Measurements from ENCODE around the gene ZPLD1.

Gene ZPLD1

DNA sequence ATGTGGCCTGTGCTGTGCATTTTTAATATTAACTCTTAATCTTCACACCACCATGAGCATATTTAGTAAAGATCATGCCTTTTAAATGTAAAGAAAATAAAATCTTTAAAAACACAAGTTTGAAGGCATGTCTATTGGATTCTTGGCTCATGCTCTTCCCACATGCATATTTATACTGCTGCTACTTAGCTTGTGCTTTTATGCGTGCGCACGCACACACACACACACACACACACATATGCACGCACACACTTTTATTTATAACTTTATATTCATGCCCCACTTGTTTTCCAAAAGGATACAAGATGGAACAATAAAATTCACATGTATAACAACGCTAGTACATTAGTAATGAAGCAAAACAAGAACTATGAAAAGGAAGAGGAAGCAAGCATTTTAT is 36.1 kb upstream of the ZPLD1 start:
- Histone ChIP-seq H3K4me2 (ENCODE audit: low read depth, low read length, poor library complexity, severe bottlenecking) (no peak overlapping the region), H4K20me1 (ENCODE audit: insufficient read depth, low read length, poor library complexity, severe bottlenecking) (no peaks in the 10 kb centered on the region), H2AFZ (ENCODE audit: low read length) (no peak overlapping the region), H3K79me2 (ENCODE audit: insufficient read depth, low read length) (no peaks in the 10 kb centered on the region), H3K9me2 (replicated peaks; ENCODE audit: low read depth, low read length) (no peaks in the 10 kb centered on the region), H3K9ac (ENCODE audit: low read depth, low read length, poor library complexity, severe bottlenecking) (no peak overlapping the region), H3K4me3 (ENCODE audit: low read length, poor library complexity, severe bottlenecking) (no peak overlapping the region), H3K27me3 (ENCODE audit: insufficient read depth, low read length, poor library complexity, severe bottlenecking) (no peaks in the 10 kb centered on the region), H3K9me3 (ENCODE audit: insufficient read depth, low read depth, low read length) (no peaks in the 10 kb centered on the region), H3F3A (ENCODE audit: low read depth) (no peaks in the 10 kb centered on the region), H3K36me3 (ENCODE audit: insufficient read depth, low read length) (no peaks in the 10 kb centered on the region), H3K4me1 (ENCODE audit: insufficient read depth, low read length, poor library complexity, severe bottlenecking) (no peaks in the 10 kb centered on the region)
- no peak for TF ChIP-seq EZH2phosphoT487 (IDR thresholded peaks at IDR 0.05; ENCODE audit: borderline replicate concordance)
- TF ChIP-seq, protein P1, sequence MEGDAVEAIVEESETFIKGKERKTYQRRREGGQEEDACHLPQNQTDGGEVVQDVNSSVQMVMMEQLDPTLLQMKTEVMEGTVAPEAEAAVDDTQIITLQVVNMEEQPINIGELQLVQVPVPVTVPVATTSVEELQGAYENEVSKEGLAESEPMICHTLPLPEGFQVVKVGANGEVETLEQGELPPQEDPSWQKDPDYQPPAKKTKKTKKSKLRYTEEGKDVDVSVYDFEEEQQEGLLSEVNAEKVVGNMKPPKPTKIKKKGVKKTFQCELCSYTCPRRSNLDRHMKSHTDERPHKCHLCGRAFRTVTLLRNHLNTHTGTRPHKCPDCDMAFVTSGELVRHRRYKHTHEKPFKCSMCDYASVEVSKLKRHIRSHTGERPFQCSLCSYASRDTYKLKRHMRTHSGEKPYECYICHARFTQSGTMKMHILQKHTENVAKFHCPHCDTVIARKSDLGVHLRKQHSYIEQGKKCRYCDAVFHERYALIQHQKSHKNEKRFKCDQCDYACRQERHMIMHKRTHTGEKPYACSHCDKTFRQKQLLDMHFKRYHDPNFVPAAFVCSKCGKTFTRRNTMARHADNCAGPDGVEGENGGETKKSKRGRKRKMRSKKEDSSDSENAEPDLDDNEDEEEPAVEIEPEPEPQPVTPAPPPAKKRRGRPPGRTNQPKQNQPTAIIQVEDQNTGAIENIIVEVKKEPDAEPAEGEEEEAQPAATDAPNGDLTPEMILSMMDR (conservative IDR thresholded peaks at IDR 0.05; ENCODE audit: low read length) = no peak

GRCh38 chr3:102400142-102400541 is 34.7 kb upstream of the ZPLD1 start:
- TF ChIP-seq, protein P1 (conservative IDR thresholded peaks at IDR 0.05; ENCODE audit: low read length) = no peak
- TF ChIP-seq EZH2phosphoT487 (IDR thresholded peaks at IDR 0.05; ENCODE audit: borderline replicate concordance) = no peak

GRCh38 chr3:102400766-102401165 is 34.0 kb upstream of the ZPLD1 start:
- no peak overlapping the region for H3K4me2 ChIP-seq (ENCODE audit: low read depth, low read length, poor library complexity, severe bottlenecking)

More at GRCh38 chr3:102400142-102400541, 34.7 kb upstream of the ZPLD1 start:
- no peaks in the 10 kb centered on the region for H3K79me2 ChIP-seq (ENCODE audit: insufficient read depth, low read length)
- H3K9ac ChIP-seq (ENCODE audit: low read depth, low read length, poor library complexity, severe bottlenecking) = no peak overlapping the region
- H2AFZ ChIP-seq (ENCODE audit: low read length) = no peak overlapping the region
- H3K9me3 ChIP-seq (ENCODE audit: insufficient read depth, low read depth, low read length) = no peaks in the 10 kb centered on the region
- H3K4me2 ChIP-seq (ENCODE audit: low read depth, low read length, poor library complexity, severe bottlenecking) = no peak overlapping the region
- no peaks in the 10 kb centered on the region for H3K4me1 ChIP-seq (ENCODE audit: insufficient read depth, low read length, poor library complexity, severe bottlenecking)
- H3F3A ChIP-seq (ENCODE audit: low read depth) = no peaks in the 10 kb centered on the region
- H3K9me2 ChIP-seq (replicated peaks; ENCODE audit: low read depth, low read length) = no peaks in the 10 kb centered on the region
- no peaks in the 10 kb centered on the region for H3K36me3 ChIP-seq (ENCODE audit: insufficient read depth, low read length)
- H3K4me3 ChIP-seq (ENCODE audit: low read length, poor library complexity, severe bottlenecking) = no peak overlapping the region
- H3K27me3 ChIP-seq (ENCODE audit: insufficient read depth, low read length, poor library complexity, severe bottlenecking) = no peaks in the 10 kb centered on the region
- H4K20me1 ChIP-seq (ENCODE audit: insufficient read depth, low read length, poor library complexity, severe bottlenecking) = no peaks in the 10 kb centered on the region

More at GRCh38 chr3:102400766-102401165, 34.0 kb upstream of the ZPLD1 start:
- Histone ChIP-seq H4K20me1 (ENCODE audit: insufficient read depth, low read length, poor library complexity, severe bottlenecking) (no peaks in the 10 kb centered on the region), H3K27me3 (ENCODE audit: insufficient read depth, low read length, poor library complexity, severe bottlenecking) (no peaks in the 10 kb centered on the region), H3K79me2 (ENCODE audit: insufficient read depth, low read length) (no peaks in the 10 kb centered on the region), H3K9ac (ENCODE audit: low read depth, low read length, poor library complexity, severe bottlenecking) (no peak overlapping the region), H3K36me3 (ENCODE audit: insufficient read depth, low read length) (no peaks in the 10 kb centered on the region), H3K4me3 (ENCODE audit: low read length, poor library complexity, severe bottlenecking) (no peak overlapping the region), H3F3A (ENCODE audit: low read depth) (no peaks in the 10 kb centered on the region), H2AFZ (ENCODE audit: low read length) (no peak overlapping the region), H3K4me1 (ENCODE audit: insufficient read depth, low read length, poor library complexity, severe bottlenecking) (no peaks in the 10 kb centered on the region), H3K9me3 (ENCODE audit: insufficient read depth, low read depth, low read length) (no peaks in the 10 kb centered on the region), H3K9me2 (replicated peaks; ENCODE audit: low read depth, low read length) (no peaks in the 10 kb centered on the region)
- no peak for TF ChIP-seq EZH2phosphoT487 (IDR thresholded peaks at IDR 0.05; ENCODE audit: borderline replicate concordance)
- TF ChIP-seq, protein P1 (conservative IDR thresholded peaks at IDR 0.05; ENCODE audit: low read length) = no peak
